SK-N-SH treated with all-trans-retinoic acid at 6 μM for 48 hours (cell line): ENCODE results near the gene TRAPPC10.

Experiments used
- ARNTL ChIP-seq: fragments of 450-650 bp; formaldehyde crosslinking; IDR thresholded peaks from 2 replicates; pipeline ENCODE4 v1.5.0; 2020; ENCODE audit warnings: low read depth, mild to moderate bottlenecking, moderate library complexity, borderline replicate concordance
- BACH2 ChIP-seq: fragments of 250-450 bp; sonication (Bioruptor Pico); IDR thresholded peaks from 2 replicates; pipeline ENCODE4 v1.9.0; 2021; ENCODE audit warnings: mild to moderate bottlenecking, borderline replicate concordance
- CSDC2 ChIP-seq: fragments of 250-450 bp; sonication (Bioruptor Pico); IDR thresholded peaks from 2 replicates; pipeline ENCODE4 v1.5.0; 2020; ENCODE audit warnings: mild to moderate bottlenecking, moderate library complexity
- ISL1 ChIP-seq: fragments of 250-450 bp; sonication (Bioruptor Pico); IDR thresholded peaks from 2 replicates; pipeline ENCODE4 v2.1.2; 2022; ENCODE audit warnings: mild to moderate bottlenecking, moderate library complexity
- PATZ1 ChIP-seq: fragments of 250-450 bp; sonication (Bioruptor Pico); IDR thresholded peaks from 2 replicates; pipeline ENCODE4 v1.8.0; 2020; ENCODE audit warnings: mild to moderate bottlenecking, moderate library complexity, borderline replicate concordance
- POU6F1 ChIP-seq: fragments of 250-450 bp; sonication (Bioruptor Pico); IDR thresholded peaks from 2 replicates; pipeline ENCODE4 v1.8.0; 2021; ENCODE audit warnings: low read depth, mild to moderate bottlenecking, moderate library complexity, borderline replicate concordance
- RARB ChIP-seq: fragments of 250-450 bp; sonication (Bioruptor Pico); IDR thresholded peaks from 2 replicates; pipeline ENCODE4 v1.8.0; 2021; ENCODE audit warnings: mild to moderate bottlenecking, moderate library complexity
- SNAI2 ChIP-seq: fragments of 250-450 bp; sonication (Bioruptor Pico); IDR thresholded peaks from 2 replicates; pipeline ENCODE4 v1.5.0; 2020; ENCODE audit warnings: mild to moderate bottlenecking, moderate library complexity
- TOX ChIP-seq: fragments of 250-450 bp; sonication (Bioruptor Pico); IDR thresholded peaks from 2 replicates; pipeline ENCODE4 v1.8.0; 2021; ENCODE audit warnings: mild to moderate bottlenecking, moderate library complexity, borderline replicate concordance
- ZFP3 ChIP-seq: fragments of 250-450 bp; sonication (Bioruptor Pico); IDR thresholded peaks from 2 replicates; pipeline ENCODE4 v1.5.0; 2020; ENCODE audit warnings: mild to moderate bottlenecking, moderate library complexity
- ZFP30 ChIP-seq: fragments of 450-650 bp; formaldehyde crosslinking; IDR thresholded peaks from 2 replicates; pipeline ENCODE4 v1.5.0; 2022; ENCODE audit warnings: mild to moderate bottlenecking, moderate library complexity
- ZNF565 ChIP-seq: fragments of 450-650 bp; formaldehyde crosslinking; conservative IDR thresholded peaks from 2 replicates; pipeline ENCODE4 v1.5.0; 2020; ENCODE audit warnings: low read depth, mild to moderate bottlenecking, moderate library complexity
- ZNF70 ChIP-seq: fragments of 450-650 bp; formaldehyde crosslinking; IDR thresholded peaks from 2 replicates; pipeline ENCODE4 v1.5.0; 2020; ENCODE audit warnings: mild to moderate bottlenecking, moderate library complexity
- ZNF8 ChIP-seq: fragments of 450-650 bp; formaldehyde crosslinking; IDR thresholded peaks from 2 replicates; pipeline ENCODE4 v1.5.0; 2020; ENCODE audit warnings: mild to moderate bottlenecking, moderate library complexity

GRCh38 chr21:44071359-44072104 lies 59.4 kb downstream of the TRAPPC10 start:
- TF ChIP-seq RARB (CRISPR knock-in tag) (no peak), PATZ1 (CRISPR knock-in tag) (no peak), ZNF70 (CRISPR knock-in tag) (no peak), CSDC2 (CRISPR knock-in tag) (no peak), ARNTL (CRISPR knock-in tag) (no peak), ZNF8 (CRISPR knock-in tag) (no peak), TOX (CRISPR knock-in tag) (no peak), ZFP3 (CRISPR knock-in tag) (no peak), ZFP30 (CRISPR knock-in tag) (no peak), ZNF565 (CRISPR knock-in tag) (no peak), SNAI2 (CRISPR knock-in tag) (no peak), POU6F1 (no peak), ISL1 (CRISPR knock-in tag) (no peak), BACH2 (CRISPR knock-in tag) (no peak)
